Activated CD8-positive, alpha-beta T cell treated with anti-CD3 and anti-CD28 coated beads, Interleukin-2, amount 10 ng/mL, durations not matched to agents 7 days and 5 days (primary cell): ENCODE data around the gene NRM. TPM values are rescaled to one million over a fixed set of nuclear protein-coding genes. Genes with fewer than 3 reads are reported as not detected.
"Not testable (repeated sequence)": the region's sequence is repeated elsewhere in the genome, so short reads cannot be mapped to it uniquely, and the experiment has no call there.

ENCODE experiments used
- ATAC-seq: fragments of 150-1000 bp; cut with Tn5 transposase; one replicate; pipeline ENCODE4 v1.10.0; 2021; ENCODE audit warnings: moderate library complexity
- CTCF ChIA-PET: fragments of 350-600 bp; sonication (Branson Sonifier 250); formaldehyde crosslinking; loops from one replicate; lab custom pipeline; 2021; ENCODE audit warnings: antibody characterized with exemption; lab: Charles Lee
- POLR2A ChIA-PET: fragments of 350-600 bp; sonication (Branson Sonifier 250); formaldehyde crosslinking; loops from one replicate; lab custom pipeline; 2021; ENCODE audit warnings: antibody characterized with exemption; lab: Charles Lee
- DNase-seq: peaks from one replicate; pipeline ENCODE4 v3.0.0-alpha.2; 2020
- H3K27ac Mint-ChIP-seq: one replicate; pipeline ENCODE4 v1.8.0; 2021; ENCODE audit warnings: mild to moderate bottlenecking, mixed read lengths
- H3K27me3 Mint-ChIP-seq: one replicate; pipeline ENCODE4 v1.8.0; 2021; ENCODE audit warnings: low read depth, mixed read lengths
- H3K36me3 Mint-ChIP-seq: one replicate; pipeline ENCODE4 v1.8.0; 2021; ENCODE audit warnings: low read depth, mixed read lengths
- H3K4me1 Mint-ChIP-seq: one replicate; pipeline ENCODE4 v1.8.0; 2021; ENCODE audit warnings: low read depth, mixed read lengths
- H3K4me3 Mint-ChIP-seq: one replicate; pipeline ENCODE4 v1.8.0; 2021; ENCODE audit warnings: mild to moderate bottlenecking, mixed read lengths
- H3K9me3 Mint-ChIP-seq: one replicate; pipeline ENCODE4 v1.8.0; 2022; ENCODE audit warnings: mixed read lengths; ENCODE audit not compliant: insufficient read depth
- total RNA-seq, 2 experiments: library from RNA; stranded (reverse); gene quantifications; one replicate each; pipeline ENCODE4 v1.2.3, GENCODE V29; 2021

Gene NRM
- total RNA-seq, 2 experiments from 2014 or later: 41.7 to 44.6 TPM

DNA sequence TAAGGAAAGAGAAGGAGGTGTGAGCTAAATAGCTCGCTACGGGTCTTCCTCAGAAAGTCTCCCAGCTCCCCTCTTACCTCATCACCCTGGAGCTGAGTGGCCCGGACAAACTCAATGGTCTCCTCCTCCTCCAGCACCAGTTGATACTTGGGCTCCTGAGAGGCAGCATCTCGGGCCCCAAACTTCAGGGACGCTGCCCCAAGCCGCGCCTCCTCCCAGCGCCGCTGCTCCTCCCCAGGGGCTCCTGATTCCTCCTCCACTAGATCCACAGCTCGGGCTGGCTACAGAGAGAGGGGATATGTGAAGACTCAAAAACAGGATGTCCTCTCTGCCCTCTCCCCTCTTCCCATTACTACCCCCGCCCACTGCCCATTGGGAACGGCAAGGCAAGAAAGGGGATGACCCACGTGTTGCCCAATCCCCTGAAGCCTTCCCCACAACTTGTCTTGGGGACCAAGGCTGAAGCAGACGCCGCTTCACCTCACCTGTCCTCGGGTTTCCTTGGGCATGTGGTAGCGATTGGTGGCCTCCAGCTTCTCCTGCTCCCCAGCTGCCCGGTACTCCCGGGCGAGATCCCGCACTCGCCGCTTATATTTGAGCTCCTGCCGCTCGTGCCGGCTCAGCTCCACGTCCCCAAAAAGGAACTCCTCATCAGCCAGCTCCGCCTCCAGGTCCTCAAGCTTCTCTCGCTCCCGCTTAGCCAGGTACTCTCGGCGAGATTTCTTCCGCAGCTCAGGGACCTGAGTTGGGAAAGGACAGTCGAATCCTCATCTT, 25.6 kb downstream of the NRM start:
- Mint-ChIP-seq H3K4me1 (peaks cover 13% of the 10 kb centered on the region), H3K27me3 (no peaks in the 10 kb centered on the region), H3K27ac (no peak overlapping the region), H3K4me3 (no peak overlapping the region), H3K36me3 (peaks cover 61% of the 10 kb centered on the region), H3K9me3 (no peaks in the 10 kb centered on the region)
- POLR2A ChIA-PET: interaction anchor here (0.8 to 1.0 kb wide), 4 partner anchors 7 to 48 kb away, joined by 3 to 4 read pairs (median 3); partner anchors contain the start of genes MRPS18B and PPP1R10
- CTCF ChIA-PET: interaction anchor here (0.7 to 2.8 kb wide), 8 partner anchors 13 to 182 kb away, joined by 3 to 9 read pairs (median 3); no protein-coding TSS in a partner anchor
- ATAC-seq (no peak), DNase-seq (no peak)

DNA sequence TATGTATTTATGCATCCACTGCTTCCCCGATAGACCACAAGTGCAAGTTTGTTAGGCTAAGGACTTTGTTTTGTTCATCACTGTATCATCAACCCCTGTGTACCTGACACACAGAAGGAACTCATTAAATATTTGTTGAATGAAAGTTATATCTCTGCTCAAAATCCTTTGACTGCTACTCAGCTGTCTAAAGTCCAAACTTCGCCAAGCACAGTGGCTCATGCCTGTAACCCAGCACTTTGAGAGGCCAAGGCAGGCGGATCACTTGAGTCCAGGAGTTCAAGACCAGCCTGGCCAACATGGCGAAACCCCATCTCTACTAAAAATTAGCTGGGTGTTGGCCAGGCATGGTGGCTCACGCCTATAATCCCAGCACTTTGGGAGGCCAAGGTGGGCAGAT, 32.9 kb downstream of the NRM start:
- CTCF ChIA-PET, H3K4me3 Mint-ChIP-seq, DNase-seq, POLR2A ChIA-PET, H3K9me3 Mint-ChIP-seq, H3K27ac Mint-ChIP-seq, ATAC-seq, H3K27me3 Mint-ChIP-seq, H3K4me1 Mint-ChIP-seq: not testable (repeated sequence)
- peaks cover 55% of the 10 kb centered on the region for H3K36me3 Mint-ChIP-seq

DNA sequence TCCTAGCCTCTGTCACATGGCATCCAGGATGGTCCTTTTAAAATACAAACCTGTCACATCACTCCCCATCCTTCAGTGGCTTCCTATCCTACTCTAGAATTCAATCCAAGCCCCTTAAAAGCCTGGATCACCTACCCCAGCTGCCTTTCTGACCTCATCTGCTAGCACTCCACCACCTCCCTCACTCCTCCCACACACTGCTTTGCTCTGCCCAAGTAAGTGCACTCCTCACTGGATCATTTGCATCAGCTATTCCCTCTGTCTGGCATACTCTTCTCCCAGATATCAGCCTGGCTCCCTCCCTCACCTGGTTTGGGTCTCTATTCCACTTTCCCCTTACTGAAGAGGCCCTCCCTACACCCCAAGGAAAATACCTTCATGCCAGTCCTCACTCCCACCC, 33.3 kb downstream of the NRM start:
- Mint-ChIP-seq H3K27ac (peak overlapping the region; percentile 57), H3K4me3 (no peak overlapping the region), H3K36me3 (peaks cover 54% of the 10 kb centered on the region), H3K27me3 (no peaks in the 10 kb centered on the region), H3K9me3 (no peaks in the 10 kb centered on the region), H3K4me1 (peaks cover 2% of the 10 kb centered on the region)
- ATAC-seq: no peak
- ChIA-PET CTCF (interaction anchor here (1.3 kb wide), 1 partner anchor 22 kb away, joined by 3 read pairs; no protein-coding TSS in a partner anchor), POLR2A (interaction anchor here (0.6 kb wide), 1 partner anchor 128 kb away, joined by 3 read pairs; no protein-coding TSS in a partner anchor)
- no peak for DNase-seq

DNA sequence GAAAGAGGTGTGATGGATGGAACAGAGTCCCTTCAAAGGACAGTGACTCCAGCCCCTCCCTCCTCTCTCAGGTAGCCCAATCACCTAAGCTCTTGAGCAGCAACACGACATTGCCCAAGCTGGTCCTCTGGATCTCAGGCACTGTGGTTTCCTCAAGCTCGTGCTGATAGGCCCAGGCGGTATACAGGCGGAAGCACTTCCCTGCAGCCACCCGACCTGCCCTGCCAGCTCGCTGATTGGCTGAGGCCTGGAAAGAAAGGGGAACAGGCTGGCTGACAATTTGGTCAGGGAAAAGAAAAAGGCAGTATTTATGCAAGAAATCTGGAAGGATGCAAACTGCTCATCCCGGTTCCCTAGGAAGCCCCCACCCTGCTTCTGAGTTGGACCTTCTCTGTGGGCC, 34.3 kb downstream of the NRM start:
- no peak for DNase-seq
- Mint-ChIP-seq H3K4me1 (peaks cover 2% of the 10 kb centered on the region), H3K27ac (no peak overlapping the region), H3K4me3 (no peak overlapping the region), H3K36me3 (peaks cover 54% of the 10 kb centered on the region), H3K27me3 (no peaks in the 10 kb centered on the region), H3K9me3 (no peaks in the 10 kb centered on the region)
- ATAC-seq: no peak
- POLR2A ChIA-PET: no interaction called here
- CTCF ChIA-PET: interaction anchor here (1.3 kb wide), 1 partner anchor 23 kb away, joined by 3 read pairs; no protein-coding TSS in a partner anchor

GRCh38 chr6:30655743-30656094, 35.1 kb downstream of the NRM start:
- ChIA-PET POLR2A (no interaction called here), CTCF (no interaction called here)
- Mint-ChIP-seq H3K27ac (no peak overlapping the region), H3K4me3 (no peak overlapping the region), H3K9me3 (no peaks in the 10 kb centered on the region), H3K27me3 (no peaks in the 10 kb centered on the region), H3K36me3 (peaks cover 57% of the 10 kb centered on the region), H3K4me1 (peaks cover 2% of the 10 kb centered on the region)
- DNase-seq (no peak), ATAC-seq (no peak)

- Mint-ChIP-seq H3K9me3 (no peaks in the 10 kb centered on the region), H3K4me3 (no peak overlapping the region), H3K27ac (no peak overlapping the region), H3K4me1 (peaks cover 2% of the 10 kb centered on the region), H3K27me3 (no peaks in the 10 kb centered on the region), H3K36me3 (peaks cover 58% of the 10 kb centered on the region)
- DNase-seq: no peak
- CTCF ChIA-PET: interaction anchor here (0.6 kb wide), 1 partner anchor 16 kb away, joined by 3 read pairs; no protein-coding TSS in a partner anchor
- no peak for ATAC-seq
- POLR2A ChIA-PET: interaction anchor here (0.6 kb wide), 1 partner anchor 12 kb away, joined by 5 read pairs; no protein-coding TSS in a partner anchor
Measured at GRCh38 chr6:30654798-30655742, 35.7 kb downstream of the NRM start.

- POLR2A ChIA-PET: interaction anchor here (0.7 to 1.2 kb wide), 6 partner anchors 10 to 74 kb away, joined by 3 to 4 read pairs (median 3); partner anchors contain the start of gene PPP1R10
- CTCF ChIA-PET: interaction anchor here (1.0 to 1.4 kb wide), 3 partner anchors 21 to 106 kb away, joined by 3 read pairs; partner anchors contain the start of gene DHX16
- Mint-ChIP-seq H3K27ac (no peak overlapping the region), H3K27me3 (no peaks in the 10 kb centered on the region), H3K9me3 (no peaks in the 10 kb centered on the region), H3K4me3 (no peak overlapping the region), H3K36me3 (peaks cover 48% of the 10 kb centered on the region), H3K4me1 (peaks cover 22% of the 10 kb centered on the region)
- DNase-seq: no peak
- ATAC-seq: no peak
Measured at GRCh38 chr6:30651143-30651542, 39.6 kb downstream of the NRM start.

- H3K4me3 Mint-ChIP-seq: peak overlapping the region; percentile 91
- DNase-seq (peak; percentile 82), ATAC-seq (peak; percentile 82)
- peaks cover 37% of the 10 kb centered on the region for H3K36me3 Mint-ChIP-seq
- no peaks in the 10 kb centered on the region for H3K9me3 Mint-ChIP-seq
- H3K27me3 Mint-ChIP-seq: no peaks in the 10 kb centered on the region
- POLR2A ChIA-PET: interaction anchor here (0.7 to 1.5 kb wide), 8 partner anchors 11 to 70 kb away, joined by 3 to 13 read pairs (median 4); partner anchors contain the start of genes MDC1, MRPS18B and PPP1R10
- CTCF ChIA-PET: interaction anchor here (0.8 to 1.5 kb wide), 7 partner anchors 18 to 440 kb away, joined by 3 to 7 read pairs (median 3); partner anchors contain the start of genes DHX16, MRPS18B and PPP1R10
- H3K4me1 Mint-ChIP-seq: peaks cover 33% of the 10 kb centered on the region
- peak overlapping the region; percentile 93 for H3K27ac Mint-ChIP-seq
Measured at GRCh38 chr6:30647242-30648116, 43.3 kb downstream of the NRM start.

GRCh38 chr6:30646450-30647241, 44.1 kb downstream of the NRM start, which contains the start of gene C6orf136:
TSS of gene C6orf136 (plus strand) at chr6:30647133. CDS start at chr6:30647232, 99 bp downstream.
- peak within 1 kb of the TSS; percentile 93 for H3K27ac Mint-ChIP-seq
- peak; percentile 96 for DNase-seq
- H3K9me3 Mint-ChIP-seq: no peaks in the 10 kb centered on the region
- ChIA-PET CTCF (interaction anchor here (1.4 kb wide), 1 partner anchor 26 kb away, joined by 7 read pairs; the partner anchor contains the start of gene DHX16), POLR2A (interaction anchor here (1.0 to 1.5 kb wide), 4 partner anchors 29 to 71 kb away, joined by 3 to 13 read pairs (median 8); partner anchors contain the start of genes MDC1, MRPS18B and PPP1R10)
- H3K4me3 Mint-ChIP-seq: peak within 1 kb of the TSS; percentile 91
- H3K4me1 Mint-ChIP-seq: peaks cover 38% of the 10 kb centered on the region
- peak; percentile 80 for ATAC-seq
- H3K27me3 Mint-ChIP-seq: no peaks in the 10 kb centered on the region
- H3K36me3 Mint-ChIP-seq: peaks cover 32% of the 10 kb centered on the region
